ENCODE data around the gene PSEN2. TPM values are rescaled to one million over a fixed set of nuclear protein-coding genes. Genes with fewer than 3 reads are reported as not detected.

PSEN2 gene
- total and polyA plus RNA-seq, 9 of the 15 experiments (the other 6 are each of a cell fraction or from before 2014, with no cell fraction given) = 2.3 to 21.5 (median 13.7) TPM

DNA sequence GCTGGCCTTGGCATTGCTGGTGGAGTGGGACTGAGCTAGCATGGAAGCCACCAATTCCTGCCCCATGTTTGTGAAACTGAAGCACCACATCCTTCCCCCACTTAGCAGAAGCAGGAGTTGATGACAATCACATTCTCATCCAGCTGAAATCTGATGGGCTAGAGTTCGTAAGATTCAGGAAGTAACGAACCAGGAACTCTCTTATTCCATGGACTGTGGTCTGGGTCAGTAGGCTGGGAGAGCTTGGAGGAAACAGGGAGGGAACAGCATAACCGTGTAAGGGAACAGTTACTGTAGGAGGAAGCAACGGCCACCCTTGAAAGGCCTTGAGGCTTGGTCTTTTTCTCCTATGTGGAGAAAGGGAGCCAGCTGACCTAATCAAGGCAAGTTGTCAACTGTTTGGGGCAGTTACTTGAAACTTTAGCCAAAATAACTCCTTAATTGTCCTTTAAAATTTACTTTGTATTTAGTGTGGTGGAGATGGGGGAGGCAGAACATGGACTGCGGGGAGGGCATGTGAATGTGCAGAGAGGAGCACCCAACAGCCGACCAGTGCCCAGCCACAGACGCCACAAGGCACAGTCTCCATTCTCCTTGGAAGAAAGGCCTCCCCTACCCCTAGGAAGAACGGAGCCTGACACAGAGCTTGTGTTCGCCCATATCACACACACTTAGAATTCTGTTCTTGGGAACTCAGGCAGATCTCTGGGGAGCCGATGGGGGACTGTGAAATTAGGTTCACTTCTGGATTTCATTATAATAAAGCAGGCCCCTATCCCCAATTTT, 67.7 kb downstream of the PSEN2 start:
- Histone ChIP-seq H4K20me1 (replicated peaks; ENCODE audit: control insufficient read depth, insufficient read depth, low read length) (no peaks in the 10 kb centered on the region; the same call in 1 of the 2 replicates), H3K36me3 (ENCODE audit: control insufficient read depth, insufficient read depth, low read length) (no peaks in the 10 kb centered on the region), H3K4me1 (replicated peaks in 1 of 2; ENCODE audit: control insufficient read depth in 2 of 2, insufficient read depth in 2 of 2, low read length in 2 of 2) (peaks cover 35 to 39% of the 10 kb centered on the region in 2 experiments), H3K79me2 (ENCODE audit: control insufficient read depth, insufficient read depth, low read length) (peaks cover 25% of the 10 kb centered on the region), H3K4me3 (no peak overlapping the region), H3K9me1 (ENCODE audit: control insufficient read depth, insufficient read depth, low read length) (no peaks in the 10 kb centered on the region), H2AFZ (ENCODE audit: low read depth, low read length) (peak overlapping the region; percentile 95), H3K4me2 (ENCODE audit: insufficient read depth, low read length) (peak overlapping the region; percentile 35; the same call in 1 of the 2 replicates), H3K27me3 (ENCODE audit: control insufficient read depth in 2 of 2, insufficient read depth in 2 of 2, low read length in 2 of 2) (no peaks in the 10 kb centered on the region), H3K9me3 (replicated peaks; ENCODE audit: control insufficient read depth, insufficient read depth, low read depth, low read length) (peaks cover 5% of the 10 kb centered on the region), H3K9ac (ENCODE audit: insufficient read depth in 1 of 2, low read depth in 2 of 2, low read length in 2 of 2) (peak overlapping the region; percentile 65 to 86; a peak in 3 of 4 replicates), H3K27ac (ENCODE audit: extremely low read depth, low read depth, low read length) (peak overlapping the region; percentile 96)
- FAIRE-seq = peak; percentile 19
- no peak for ATAC-seq
- CTCF ChIA-PET (ENCODE audit: low intra/inter-chr PET ratio) = no interaction called here
- no TSS peak for BruUV-seq (replicated peaks)
- 55% methylated on average over 10 of the region's 10 CpGs for WGBS (ENCODE audit: insufficient coverage, low coverage, missing lambda C conversion rate)
- no peak for DNase-seq (ENCODE audit: extremely low read depth in 1 of 4, low spot score in 3 of 4)
- intact Hi-C loops (cut with micrococcal nuclease) (no loop called here), in situ Hi-C loops (cut with MboI) (no loop called here)
- POLR2A ChIA-PET = interaction anchor here (0.6 to 2.4 kb wide), 9 partner anchors 8 to 838 kb away, joined by 3 to 12 read pairs (median 4); no protein-coding TSS in a partner anchor
- no peak for TF ChIP-seq TARDBP (IDR thresholded peaks at IDR 0.05)
- no peak for TF ChIP-seq ILK (tag; IDR thresholded peaks at IDR 0.05; ENCODE audit: borderline replicate concordance, low read depth)
- TF ChIP-seq, protein P1, sequence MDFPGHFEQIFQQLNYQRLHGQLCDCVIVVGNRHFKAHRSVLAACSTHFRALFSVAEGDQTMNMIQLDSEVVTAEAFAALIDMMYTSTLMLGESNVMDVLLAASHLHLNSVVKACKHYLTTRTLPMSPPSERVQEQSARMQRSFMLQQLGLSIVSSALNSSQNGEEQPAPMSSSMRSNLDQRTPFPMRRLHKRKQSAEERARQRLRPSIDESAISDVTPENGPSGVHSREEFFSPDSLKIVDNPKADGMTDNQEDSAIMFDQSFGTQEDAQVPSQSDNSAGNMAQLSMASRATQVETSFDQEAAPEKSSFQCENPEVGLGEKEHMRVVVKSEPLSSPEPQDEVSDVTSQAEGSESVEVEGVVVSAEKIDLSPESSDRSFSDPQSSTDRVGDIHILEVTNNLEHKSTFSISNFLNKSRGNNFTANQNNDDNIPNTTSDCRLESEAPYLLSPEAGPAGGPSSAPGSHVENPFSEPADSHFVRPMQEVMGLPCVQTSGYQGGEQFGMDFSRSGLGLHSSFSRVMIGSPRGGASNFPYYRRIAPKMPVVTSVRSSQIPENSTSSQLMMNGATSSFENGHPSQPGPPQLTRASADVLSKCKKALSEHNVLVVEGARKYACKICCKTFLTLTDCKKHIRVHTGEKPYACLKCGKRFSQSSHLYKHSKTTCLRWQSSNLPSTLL (IDR thresholded peaks at IDR 0.05) = no peak
- no peak for TF ChIP-seq SMAD3 (CRISPR knock-in tag; conservative IDR thresholded peaks at IDR 0.05)
- TF ChIP-seq, protein P2, sequence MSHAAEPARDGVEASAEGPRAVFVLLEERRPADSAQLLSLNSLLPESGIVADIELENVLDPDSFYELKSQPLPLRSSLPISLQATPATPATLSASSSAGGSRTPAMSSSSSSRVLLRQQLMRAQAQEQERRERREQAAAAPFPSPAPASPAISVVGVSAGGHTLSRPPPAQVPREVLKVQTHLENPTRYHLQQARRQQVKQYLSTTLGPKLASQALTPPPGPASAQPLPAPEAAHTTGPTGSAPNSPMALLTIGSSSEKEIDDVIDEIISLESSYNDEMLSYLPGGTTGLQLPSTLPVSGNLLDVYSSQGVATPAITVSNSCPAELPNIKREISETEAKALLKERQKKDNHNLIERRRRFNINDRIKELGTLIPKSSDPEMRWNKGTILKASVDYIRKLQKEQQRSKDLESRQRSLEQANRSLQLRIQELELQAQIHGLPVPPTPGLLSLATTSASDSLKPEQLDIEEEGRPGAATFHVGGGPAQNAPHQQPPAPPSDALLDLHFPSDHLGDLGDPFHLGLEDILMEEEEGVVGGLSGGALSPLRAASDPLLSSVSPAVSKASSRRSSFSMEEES (CRISPR knock-in tag; IDR thresholded peaks at IDR 0.05) = no peak
- TF ChIP-seq ESRRA (IDR thresholded peaks at IDR 0.05; ENCODE audit: borderline replicate concordance, low read depth) = no peak
- TF ChIP-seq, protein P3, sequence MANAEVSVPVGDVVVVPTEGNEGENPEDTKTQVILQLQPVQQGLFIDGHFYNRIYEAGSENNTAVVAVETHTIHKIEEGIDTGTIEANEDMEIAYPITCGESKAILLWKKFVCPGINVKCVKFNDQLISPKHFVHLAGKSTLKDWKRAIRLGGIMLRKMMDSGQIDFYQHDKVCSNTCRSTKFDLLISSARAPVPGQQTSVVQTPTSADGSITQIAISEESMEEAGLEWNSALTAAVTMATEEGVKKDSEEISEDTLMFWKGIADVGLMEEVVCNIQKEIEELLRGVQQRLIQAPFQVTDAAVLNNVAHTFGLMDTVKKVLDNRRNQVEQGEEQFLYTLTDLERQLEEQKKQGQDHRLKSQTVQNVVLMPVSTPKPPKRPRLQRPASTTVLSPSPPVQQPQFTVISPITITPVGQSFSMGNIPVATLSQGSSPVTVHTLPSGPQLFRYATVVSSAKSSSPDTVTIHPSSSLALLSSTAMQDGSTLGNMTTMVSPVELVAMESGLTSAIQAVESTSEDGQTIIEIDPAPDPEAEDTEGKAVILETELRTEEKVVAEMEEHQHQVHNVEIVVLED (CRISPR knock-in tag; IDR thresholded peaks at IDR 0.05) = no peak
- TF ChIP-seq JUN (IDR thresholded peaks at IDR 0.05; ENCODE audit: borderline replicate concordance, low read depth, low read length) = no peak
- no peak for TF ChIP-seq JUN (CRISPR knock-in tag; IDR thresholded peaks at IDR 0.05; ENCODE audit: borderline replicate concordance)
- TF ChIP-seq SPI1 (IDR thresholded peaks at IDR 0.05; ENCODE audit: borderline replicate concordance, low read depth, low read length) = 0 out of 2 replicates have a peak, but pooled peaks have one; percentile 2
- TF ChIP-seq SMAD2 (IDR thresholded peaks at IDR 0.05; ENCODE audit: low read depth, low read length) = no peak
- TF ChIP-seq, protein P4, sequence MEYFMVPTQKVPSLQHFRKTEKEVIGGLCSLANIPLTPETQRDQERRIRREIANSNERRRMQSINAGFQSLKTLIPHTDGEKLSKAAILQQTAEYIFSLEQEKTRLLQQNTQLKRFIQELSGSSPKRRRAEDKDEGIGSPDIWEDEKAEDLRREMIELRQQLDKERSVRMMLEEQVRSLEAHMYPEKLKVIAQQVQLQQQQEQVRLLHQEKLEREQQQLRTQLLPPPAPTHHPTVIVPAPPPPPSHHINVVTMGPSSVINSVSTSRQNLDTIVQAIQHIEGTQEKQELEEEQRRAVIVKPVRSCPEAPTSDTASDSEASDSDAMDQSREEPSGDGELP (CRISPR knock-in tag; IDR thresholded peaks at IDR 0.05; ENCODE audit: borderline replicate concordance) = 0 out of 2 replicates have a peak, but pooled peaks have one; percentile 13
- TF ChIP-seq, protein P5, sequence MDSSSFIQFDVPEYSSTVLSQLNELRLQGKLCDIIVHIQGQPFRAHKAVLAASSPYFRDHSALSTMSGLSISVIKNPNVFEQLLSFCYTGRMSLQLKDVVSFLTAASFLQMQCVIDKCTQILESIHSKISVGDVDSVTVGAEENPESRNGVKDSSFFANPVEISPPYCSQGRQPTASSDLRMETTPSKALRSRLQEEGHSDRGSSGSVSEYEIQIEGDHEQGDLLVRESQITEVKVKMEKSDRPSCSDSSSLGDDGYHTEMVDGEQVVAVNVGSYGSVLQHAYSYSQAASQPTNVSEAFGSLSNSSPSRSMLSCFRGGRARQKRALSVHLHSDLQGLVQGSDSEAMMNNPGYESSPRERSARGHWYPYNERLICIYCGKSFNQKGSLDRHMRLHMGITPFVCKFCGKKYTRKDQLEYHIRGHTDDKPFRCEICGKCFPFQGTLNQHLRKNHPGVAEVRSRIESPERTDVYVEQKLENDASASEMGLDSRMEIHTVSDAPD (CRISPR knock-in tag; IDR thresholded peaks at IDR 0.05) = no peak
